SIG-M5 (cell line): ENCODE results near the gene TNFRSF9.

Experiments used
- DNase-seq: peaks from one replicate; lab custom pipeline; 2025; lab: John Stamatoyannopoulos, UW

The TNFRSF9 gene

GRCh38 chr1:7916501-7916830 lies 24.2 kb downstream of the TNFRSF9 start:
- DNase-seq, result no peak

- DNase-seq, result no peak
Measured at GRCh38 chr1:7915826-7916500, 24.7 kb downstream of the TNFRSF9 start.

- DNase-seq, result no peak
Measured at GRCh38 chr1:7912743-7913557, 27.7 kb downstream of the TNFRSF9 start.

GRCh38 chr1:7912145-7912544 lies 28.5 kb downstream of the TNFRSF9 start:
- no peak for DNase-seq

- DNase-seq, result no peak
Measured at GRCh38 chr1:7905262-7905661, 35.4 kb downstream of the TNFRSF9 start.

GRCh38 chr1:7902478-7903085 lies 38.1 kb downstream of the TNFRSF9 start:
- no peak for DNase-seq

GRCh38 chr1:7899741-7900140 lies 40.9 kb downstream of the TNFRSF9 start:
- no peak for DNase-seq

- DNase-seq, result no peak
Measured at GRCh38 chr1:7898962-7899361, 41.7 kb downstream of the TNFRSF9 start.

- DNase-seq, result no peak
Measured at GRCh38 chr1:7896994-7897393, 43.6 kb downstream of the TNFRSF9 start.

- no peak for DNase-seq
Measured at GRCh38 chr1:7893529-7894180, 47.0 kb downstream of the TNFRSF9 start.

GRCh38 chr1:7891804-7892203 lies 48.8 kb downstream of the TNFRSF9 start:
- DNase-seq, result no peak

GRCh38 chr1:7890853-7891252 lies 49.8 kb downstream of the TNFRSF9 start:
- no peak for DNase-seq

- no peak for DNase-seq
Measured at GRCh38 chr1:7888248-7889081, 52.2 kb downstream of the TNFRSF9 start.

- DNase-seq, result peak; percentile 21
Measured at GRCh38 chr1:7886405-7886745, 54.3 kb downstream of the TNFRSF9 start.

GRCh38 chr1:7885513-7886404 lies 54.9 kb downstream of the TNFRSF9 start:
- DNase-seq, result no peak

GRCh38 chr1:7884757-7885156 lies 55.9 kb downstream of the TNFRSF9 start:
- DNase-seq, result no peak

GRCh38 chr1:7879228-7879627 lies 61.4 kb downstream of the TNFRSF9 start:
- DNase-seq, result no peak

GRCh38 chr1:7878027-7878426 lies 62.6 kb downstream of the TNFRSF9 start:
- no peak for DNase-seq

GRCh38 chr1:7873801-7874795 lies 66.5 kb downstream of the TNFRSF9 start:
- no peak for DNase-seq

GRCh38 chr1:7871136-7871535 lies 69.5 kb downstream of the TNFRSF9 start:
- no peak for DNase-seq
